GM21619 (cell line): ENCODE results near the gene KCNN4.
"Not testable (repeated sequence)": the region's sequence is repeated elsewhere in the genome, so short reads cannot be mapped to it uniquely, and the experiment has no call there.

Source experiments
- ATAC-seq: cut with Tn5 transposase; IDR thresholded peaks from one replicate; pipeline ENCODE4 v1.9.1; 2021; ENCODE audit not compliant: unreplicated experiment

The KCNN4 gene

GRCh38 chr19:43780706-43781525 lies at the start of gene KCNN4:
TSS of gene KCNN4 (minus strand) at chr19:43780973. CDS start at chr19:43780861, 112 bp downstream.
- ATAC-seq = no peak

GRCh38 chr19:43826787-43827754 lies 46.3 kb upstream of the KCNN4 start, which contains the start of gene ZNF283:
TSS of gene ZNF283 (plus strand) at chr19:43827321. CDS start at chr19:43833505, 6,184 bp downstream.
- ATAC-seq = no peak

GRCh38 chr19:43824572-43824971 lies 43.8 kb upstream of the KCNN4 start:
- not testable (repeated sequence) for ATAC-seq

GRCh38 chr19:43823856-43824255 lies 43.1 kb upstream of the KCNN4 start:
- not testable (repeated sequence) for ATAC-seq

GRCh38 chr19:43820884-43821215 lies 40.1 kb upstream of the KCNN4 start:
- no peak for ATAC-seq

GRCh38 chr19:43820098-43820883 lies 39.5 kb upstream of the KCNN4 start:
- no peak for ATAC-seq

- ATAC-seq = no peak
Observed at GRCh38 chr19:43818500-43818899, 37.7 kb upstream of the KCNN4 start.

GRCh38 chr19:43817454-43817853 lies 36.7 kb upstream of the KCNN4 start:
- ATAC-seq = not testable (repeated sequence)

GRCh38 chr19:43814663-43815352 lies 34.0 kb upstream of the KCNN4 start:
- no peak for ATAC-seq

GRCh38 chr19:43812688-43813087 lies 31.9 kb upstream of the KCNN4 start:
- no peak for ATAC-seq

GRCh38 chr19:43812259-43812658 lies 31.5 kb upstream of the KCNN4 start:
- ATAC-seq = no peak

GRCh38 chr19:43811837-43812236 lies 31.1 kb upstream of the KCNN4 start:
- ATAC-seq = no peak

- no peak for ATAC-seq
Observed at GRCh38 chr19:43809762-43810696, 29.3 kb upstream of the KCNN4 start.

- ATAC-seq = no peak
Observed at GRCh38 chr19:43807651-43808050, 26.9 kb upstream of the KCNN4 start.

- ATAC-seq = no peak
Observed at GRCh38 chr19:43806848-43807247, 26.1 kb upstream of the KCNN4 start.

GRCh38 chr19:43806401-43806800 lies 25.6 kb upstream of the KCNN4 start:
- not testable (repeated sequence) for ATAC-seq

GRCh38 chr19:43804432-43804831 lies 23.7 kb upstream of the KCNN4 start:
- no peak for ATAC-seq

GRCh38 chr19:43802216-43802951 lies 21.6 kb upstream of the KCNN4 start, which contains the start of gene LYPD5:
TSS of gene LYPD5 (minus strand) at chr19:43802447. CDS start at chr19:43802380, 67 bp downstream.
- ATAC-seq = no peak
